Upper lobe of left lung (tissue), 4 donors: Measurements from ENCODE around the gene EBF3.

Source experiments
- POLR2AphosphoS5 ChIP-seq, 2 donors: sonication (generic); formaldehyde crosslinking; IDR thresholded peaks; one replicate each; pipeline ENCODE4 v1.5.1; 2017; ENCODE audit warnings: antibody characterized with exemption in 2 of 2
- TF ChIP-seq, protein P1 (sequence below), 6 experiments: fragments of 450-650 bp in 4 of 6; fragments of 200-600 bp in 2 of 6; sonication (generic) in 2 of 6; IDR thresholded peaks; one replicate each; pipeline ENCODE4 v1.5.1; 2016 to 2019; ENCODE audit warnings: antibody characterized with exemption in 6 of 6

DNA sequence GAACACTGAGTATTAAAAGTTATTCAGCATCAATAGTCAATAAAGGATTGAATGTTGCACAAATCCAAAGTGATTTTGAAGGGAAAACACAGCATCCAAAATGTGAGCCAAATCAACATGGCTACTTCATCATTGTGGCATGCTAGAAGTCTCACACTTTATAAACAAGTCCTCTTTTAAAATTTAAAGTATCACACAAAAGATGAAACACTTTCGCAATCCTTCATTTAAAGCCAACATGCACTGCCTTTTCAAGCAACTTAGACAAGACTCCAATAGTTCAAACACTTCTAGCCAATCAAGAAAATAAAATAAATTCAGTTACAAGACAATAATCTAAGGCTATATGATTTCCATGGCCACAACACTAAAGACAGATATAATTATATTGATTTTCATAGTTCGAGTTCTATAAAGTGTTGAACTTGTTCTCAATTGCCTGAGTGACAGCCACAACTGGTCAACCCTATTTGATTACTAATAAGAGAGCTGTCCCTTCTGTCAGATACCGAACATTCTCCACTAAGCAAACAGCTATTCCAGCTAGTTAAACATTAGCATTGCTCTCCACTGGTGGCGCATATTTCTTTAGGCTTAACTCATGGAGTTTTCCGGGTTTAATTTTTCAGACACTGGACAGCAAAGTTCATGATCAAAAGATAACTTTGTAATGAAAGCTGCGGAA, 8.3 kb downstream of the EBF3 start:
- TF ChIP-seq, protein P1, sequence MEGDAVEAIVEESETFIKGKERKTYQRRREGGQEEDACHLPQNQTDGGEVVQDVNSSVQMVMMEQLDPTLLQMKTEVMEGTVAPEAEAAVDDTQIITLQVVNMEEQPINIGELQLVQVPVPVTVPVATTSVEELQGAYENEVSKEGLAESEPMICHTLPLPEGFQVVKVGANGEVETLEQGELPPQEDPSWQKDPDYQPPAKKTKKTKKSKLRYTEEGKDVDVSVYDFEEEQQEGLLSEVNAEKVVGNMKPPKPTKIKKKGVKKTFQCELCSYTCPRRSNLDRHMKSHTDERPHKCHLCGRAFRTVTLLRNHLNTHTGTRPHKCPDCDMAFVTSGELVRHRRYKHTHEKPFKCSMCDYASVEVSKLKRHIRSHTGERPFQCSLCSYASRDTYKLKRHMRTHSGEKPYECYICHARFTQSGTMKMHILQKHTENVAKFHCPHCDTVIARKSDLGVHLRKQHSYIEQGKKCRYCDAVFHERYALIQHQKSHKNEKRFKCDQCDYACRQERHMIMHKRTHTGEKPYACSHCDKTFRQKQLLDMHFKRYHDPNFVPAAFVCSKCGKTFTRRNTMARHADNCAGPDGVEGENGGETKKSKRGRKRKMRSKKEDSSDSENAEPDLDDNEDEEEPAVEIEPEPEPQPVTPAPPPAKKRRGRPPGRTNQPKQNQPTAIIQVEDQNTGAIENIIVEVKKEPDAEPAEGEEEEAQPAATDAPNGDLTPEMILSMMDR (IDR thresholded peaks at IDR 0.05): no peak
- TF ChIP-seq POLR2AphosphoS5 (IDR thresholded peaks at IDR 0.05): no peak
